Right hindlimb (tissue), 1 donor: ENCODE results near the gene KRI1.
A peak's percentile ranks its signal among the peaks of the same experiment; 100 is the strongest.

Source experiments
- DNase-seq: peaks from one replicate; pipeline ENCODE4 v3.0.0-alpha.2; 2018

The KRI1 gene

GRCh38 chr19:10565567-10566407, at the start of gene KRI1:
TSS of gene KRI1 (minus strand) at chr19:10566010. CDS start at chr19:10565999, 11 bp downstream.
- DNase-seq, result peak; percentile 99

- DNase-seq, result peak; percentile 31
Observed at GRCh38 chr19:10612499-10613119, 46.8 kb upstream of the KRI1 start.

- no peak for DNase-seq
Observed at GRCh38 chr19:10611907-10612306, 46.1 kb upstream of the KRI1 start.

- DNase-seq, result no peak
Observed at GRCh38 chr19:10604460-10604980, 38.7 kb upstream of the KRI1 start.

GRCh38 chr19:10603873-10604459, 38.2 kb upstream of the KRI1 start:
- peak; percentile 30 for DNase-seq

- peak; percentile 54 for DNase-seq
Observed at GRCh38 chr19:10603084-10603872, 37.5 kb upstream of the KRI1 start.

GRCh38 chr19:10602330-10603083, 36.7 kb upstream of the KRI1 start:
- peak; percentile 89 for DNase-seq

GRCh38 chr19:10601999-10602329, 36.2 kb upstream of the KRI1 start:
- DNase-seq, result no peak

GRCh38 chr19:10600149-10600548, 34.3 kb upstream of the KRI1 start:
- DNase-seq, result no peak

GRCh38 chr19:10593820-10594637, 28.2 kb upstream of the KRI1 start:
- DNase-seq, result peak; percentile 43

- DNase-seq, result no peak
Observed at GRCh38 chr19:10593148-10593547, 27.3 kb upstream of the KRI1 start.

GRCh38 chr19:10587839-10588150, 22.0 kb upstream of the KRI1 start:
- no peak for DNase-seq

- no peak for DNase-seq
Observed at GRCh38 chr19:10587022-10587838, 21.4 kb upstream of the KRI1 start, which contains the start of gene AP1M2. TSS of gene AP1M2 (minus strand) at chr19:10587312. CDS start at chr19:10587231, 81 bp downstream.

GRCh38 chr19:10586396-10586795, 20.6 kb upstream of the KRI1 start:
- DNase-seq, result no peak

- no peak for DNase-seq
Observed at GRCh38 chr19:10583036-10583776, 17.4 kb upstream of the KRI1 start.

- DNase-seq, result no peak
Observed at GRCh38 chr19:10582091-10582490, 16.3 kb upstream of the KRI1 start.

- DNase-seq, result peak; percentile 88
Observed at GRCh38 chr19:10580979-10581631, 15.3 kb upstream of the KRI1 start.

- DNase-seq, result no peak
Observed at GRCh38 chr19:10577951-10578350, 12.1 kb upstream of the KRI1 start.
